K562 treated with DMSO at 1 percent for 12 hours (cell line): ENCODE measurements around the gene ZNF638. TPM values are rescaled to one million over a fixed set of nuclear protein-coding genes. Genes with fewer than 3 reads are reported as not detected.

Source experiments
- total RNA-seq: library from RNA; unstranded; fragments of 300-600 nt; gene quantifications from 2 replicates; pipeline ENCODE4 v1.2.3, GENCODE V29; 2022; ENCODE audit not compliant: insufficient read depth

ZNF638 gene
- total RNA-seq, result 35.2 and 88.4 TPM in 2 replicates

DNA sequence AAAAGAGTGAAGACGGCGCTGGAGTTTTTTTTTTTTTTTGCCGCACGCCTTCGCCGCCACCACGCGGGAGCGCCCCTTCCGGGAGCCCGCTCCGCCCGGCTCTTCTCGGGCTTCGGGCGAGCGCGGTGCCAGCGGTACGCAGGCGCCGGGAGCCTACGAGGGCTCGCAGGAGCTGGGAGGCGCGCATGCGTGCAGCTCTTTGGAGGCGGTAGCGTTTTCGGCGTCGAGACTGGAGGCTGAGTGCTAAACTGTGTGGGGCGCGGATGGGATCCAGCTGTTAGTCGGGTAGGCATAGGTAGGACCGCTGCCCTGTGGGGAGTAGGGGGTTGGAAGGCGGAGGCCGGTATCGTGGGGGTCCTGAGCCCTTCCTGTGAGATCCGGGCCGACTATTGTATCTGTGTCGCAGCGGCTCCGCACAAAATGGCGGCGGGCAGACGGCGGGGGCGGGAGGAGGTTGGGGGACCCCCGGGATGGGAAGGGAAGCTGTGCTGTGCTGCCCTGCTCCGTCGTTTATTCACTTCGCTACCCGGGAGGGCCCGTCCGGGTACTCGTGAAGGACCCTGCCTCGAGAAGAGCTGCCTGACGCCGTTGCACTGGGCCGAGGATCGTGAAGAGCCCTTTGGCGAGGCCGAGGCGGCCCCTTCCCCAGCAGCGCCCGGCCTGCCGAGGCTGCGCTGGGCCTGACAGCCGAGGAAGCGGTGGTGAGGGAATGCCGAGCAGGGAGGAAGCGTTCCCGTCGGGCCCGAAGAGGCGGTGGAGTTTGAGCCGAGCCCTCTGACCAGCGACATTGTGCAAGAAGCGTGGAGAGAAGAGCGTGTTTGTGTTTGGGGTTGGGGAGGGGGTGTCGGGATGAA, at the start of gene ZNF638:
ZNF638 (plus strand) TSS at position 202 of the 854 bp plus-strand sequence. CDS start 17,173 bp downstream, outside the sequence.

GRCh38 chr2:71453404-71454220, 122.0 kb downstream of the ZNF638 start, which contains the start of gene DYSF:
TSS of gene DYSF (plus strand) at chr2:71453561.

Other genes with a start within 250 kb of the ZNF638 start
- gene MCEE, start 201.6 kb upstream of the ZNF638 start, total RNA-seq, result 14.1 and 23.3 TPM in 2 replicates
- 12.3 and 24.6 TPM in 2 replicates for gene MPHOSPH10, start 201.1 kb upstream of the ZNF638 start, total RNA-seq
- gene PAIP2B, start 104.7 kb upstream of the ZNF638 start, total RNA-seq, result 0.24 and 1.3 TPM in 2 replicates
- gene DYSF, start 121.8 kb downstream of the ZNF638 start, total RNA-seq, result 0.33 and 1.0 TPM in 2 replicates